ENCODE measurements around the gene C1orf122. TPM values are rescaled to one million over a fixed set of nuclear protein-coding genes. Genes with fewer than 3 reads are reported as not detected.
A peak's percentile ranks its signal among the peaks of the same experiment; 100 is the strongest.

The C1orf122 gene
- total RNA-seq, 1 donor from 2014 or later = 38.9 TPM

DNA sequence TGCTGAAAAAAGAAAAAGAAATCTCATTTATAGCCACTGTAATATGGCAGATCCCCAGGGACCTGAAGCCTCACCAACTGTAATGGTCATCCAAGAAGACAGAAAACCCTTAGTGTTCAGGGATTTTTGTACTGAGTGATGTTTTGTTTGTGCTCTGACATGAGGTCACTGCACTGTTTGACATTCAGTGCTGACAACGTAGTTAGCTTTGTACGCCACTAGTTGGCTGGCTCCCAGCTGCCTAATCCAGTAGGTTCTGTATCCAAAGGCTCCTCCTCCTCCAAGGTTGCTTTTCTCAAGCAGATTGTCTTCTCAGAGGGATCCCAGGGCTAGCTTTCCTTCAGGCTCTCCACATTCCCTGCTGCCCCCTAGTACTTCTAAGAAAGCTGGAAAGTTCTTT, 9.9 kb downstream of the C1orf122 start:
- peak overlapping the region; percentile 13 for H3K27ac Mint-ChIP-seq
- TF ChIP-seq, protein P1, sequence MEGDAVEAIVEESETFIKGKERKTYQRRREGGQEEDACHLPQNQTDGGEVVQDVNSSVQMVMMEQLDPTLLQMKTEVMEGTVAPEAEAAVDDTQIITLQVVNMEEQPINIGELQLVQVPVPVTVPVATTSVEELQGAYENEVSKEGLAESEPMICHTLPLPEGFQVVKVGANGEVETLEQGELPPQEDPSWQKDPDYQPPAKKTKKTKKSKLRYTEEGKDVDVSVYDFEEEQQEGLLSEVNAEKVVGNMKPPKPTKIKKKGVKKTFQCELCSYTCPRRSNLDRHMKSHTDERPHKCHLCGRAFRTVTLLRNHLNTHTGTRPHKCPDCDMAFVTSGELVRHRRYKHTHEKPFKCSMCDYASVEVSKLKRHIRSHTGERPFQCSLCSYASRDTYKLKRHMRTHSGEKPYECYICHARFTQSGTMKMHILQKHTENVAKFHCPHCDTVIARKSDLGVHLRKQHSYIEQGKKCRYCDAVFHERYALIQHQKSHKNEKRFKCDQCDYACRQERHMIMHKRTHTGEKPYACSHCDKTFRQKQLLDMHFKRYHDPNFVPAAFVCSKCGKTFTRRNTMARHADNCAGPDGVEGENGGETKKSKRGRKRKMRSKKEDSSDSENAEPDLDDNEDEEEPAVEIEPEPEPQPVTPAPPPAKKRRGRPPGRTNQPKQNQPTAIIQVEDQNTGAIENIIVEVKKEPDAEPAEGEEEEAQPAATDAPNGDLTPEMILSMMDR (conservative IDR thresholded peaks at IDR 0.05) = no peak
- DNase-seq (ENCODE audit: extremely low spot score, unreplicated experiment) = no peak

DNA sequence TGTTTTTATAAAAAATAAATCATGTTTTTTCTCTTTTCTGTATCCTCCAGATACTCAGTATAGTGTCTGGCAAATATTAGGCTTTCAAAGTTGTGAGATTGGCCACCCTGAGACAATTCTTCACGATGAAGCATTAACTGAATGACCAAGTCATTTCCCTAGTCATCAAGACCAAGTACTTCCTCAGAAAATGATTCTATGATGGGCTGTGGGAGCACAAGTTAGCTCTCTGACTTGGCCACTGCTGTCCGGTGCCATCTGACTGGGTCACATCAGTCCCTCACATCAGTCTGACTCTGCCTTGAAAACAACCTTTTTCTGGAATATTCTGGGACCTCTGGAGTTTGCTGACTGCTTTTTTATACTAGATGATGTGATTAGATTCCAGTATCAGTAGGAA, 13.9 kb downstream of the C1orf122 start:
- Mint-ChIP-seq H3K9me3 (no peaks in the 10 kb centered on the region), H3K4me1 (ENCODE audit: unreplicated experiment) (no peaks in the 10 kb centered on the region), H3K36me3 (peaks cover 11% of the 10 kb centered on the region), H3K27me3 (no peaks in the 10 kb centered on the region), H3K27ac (no peak overlapping the region), H3K4me3 (no peak overlapping the region)
- TF ChIP-seq, protein P1 (conservative IDR thresholded peaks at IDR 0.05) = no peak
- no peak for DNase-seq (ENCODE audit: extremely low spot score, unreplicated experiment)

More for the DNA sequence above, 9.9 kb downstream of the C1orf122 start:
- H3K4me3 Mint-ChIP-seq = no peak overlapping the region
- peaks cover 15% of the 10 kb centered on the region for H3K36me3 Mint-ChIP-seq
- no peaks in the 10 kb centered on the region for H3K4me1 Mint-ChIP-seq (ENCODE audit: unreplicated experiment)
- no peaks in the 10 kb centered on the region for H3K27me3 Mint-ChIP-seq
- no peaks in the 10 kb centered on the region for H3K9me3 Mint-ChIP-seq

DNA sequence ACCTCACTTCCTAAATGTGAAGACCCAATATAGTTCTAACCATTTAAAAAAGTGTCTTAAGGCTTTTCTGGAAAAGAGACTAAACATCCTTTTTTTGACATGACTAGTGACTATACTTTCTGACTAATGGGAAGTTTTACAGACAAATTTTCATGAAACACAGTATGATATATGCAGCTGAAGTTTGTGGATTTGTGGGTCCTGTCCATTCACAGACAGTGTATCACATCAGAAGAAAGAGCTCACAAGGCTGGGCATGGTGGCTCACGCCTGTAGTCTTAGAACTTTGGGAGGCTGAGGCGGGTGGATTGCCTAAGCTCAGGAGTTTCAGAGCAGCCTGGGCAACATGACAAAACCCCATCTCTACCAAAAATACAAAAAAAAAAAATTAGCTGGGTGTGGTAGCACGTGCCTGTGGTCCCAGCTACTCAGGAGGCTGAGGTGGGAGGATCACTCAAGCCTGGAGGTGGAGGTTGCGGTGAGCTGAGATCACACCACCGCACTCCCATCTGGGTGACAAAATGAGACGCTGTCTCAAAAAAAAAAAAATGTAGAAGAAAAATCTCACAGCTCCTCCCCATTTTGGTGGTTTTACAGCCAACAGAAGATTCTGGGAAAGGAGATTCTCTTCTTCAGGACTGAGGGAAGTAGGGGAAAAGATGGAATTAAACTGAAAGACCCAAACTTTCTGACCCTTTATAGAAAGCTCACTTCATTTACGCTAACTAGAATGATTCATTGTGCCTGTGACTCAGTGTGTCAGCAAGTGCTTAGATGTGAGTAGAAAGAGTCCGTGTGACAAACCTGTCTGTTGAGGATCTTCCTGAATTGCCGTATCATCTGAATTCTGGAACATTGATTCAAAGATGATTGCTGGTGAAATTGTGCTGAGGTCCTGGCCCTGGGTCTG, 15.6 kb downstream of the C1orf122 start:
- H3K36me3 Mint-ChIP-seq = peaks cover 18% of the 10 kb centered on the region
- no peak for DNase-seq (ENCODE audit: extremely low spot score, unreplicated experiment)
- no peaks in the 10 kb centered on the region for H3K9me3 Mint-ChIP-seq
- H3K27ac Mint-ChIP-seq = no peak overlapping the region
- no peaks in the 10 kb centered on the region for H3K4me1 Mint-ChIP-seq (ENCODE audit: unreplicated experiment)
- TF ChIP-seq, protein P1 (conservative IDR thresholded peaks at IDR 0.05) = no peak
- H3K27me3 Mint-ChIP-seq = no peaks in the 10 kb centered on the region
- no peak overlapping the region for H3K4me3 Mint-ChIP-seq

DNA sequence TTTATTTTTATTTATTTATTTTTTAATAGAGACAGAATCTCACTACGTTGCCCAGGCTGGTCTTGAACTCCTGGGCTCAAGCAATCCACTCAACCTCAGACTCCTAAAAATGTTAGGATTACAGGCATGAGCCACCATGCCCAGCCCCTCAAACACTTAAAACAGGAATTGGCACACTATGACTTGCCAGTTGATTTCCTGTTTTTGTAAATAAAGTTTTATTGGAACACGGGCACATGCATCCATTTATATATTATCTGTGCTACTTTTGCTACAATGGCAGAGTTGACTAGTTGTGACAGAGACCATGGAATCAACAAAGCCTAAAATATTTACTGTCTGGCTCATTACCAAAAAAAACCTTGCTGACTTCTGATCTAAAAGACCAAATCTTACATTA, 16.4 kb downstream of the C1orf122 start:
- H3K4me1 Mint-ChIP-seq (ENCODE audit: unreplicated experiment) = no peaks in the 10 kb centered on the region
- TF ChIP-seq, protein P1 (conservative IDR thresholded peaks at IDR 0.05) = no peak

DNA sequence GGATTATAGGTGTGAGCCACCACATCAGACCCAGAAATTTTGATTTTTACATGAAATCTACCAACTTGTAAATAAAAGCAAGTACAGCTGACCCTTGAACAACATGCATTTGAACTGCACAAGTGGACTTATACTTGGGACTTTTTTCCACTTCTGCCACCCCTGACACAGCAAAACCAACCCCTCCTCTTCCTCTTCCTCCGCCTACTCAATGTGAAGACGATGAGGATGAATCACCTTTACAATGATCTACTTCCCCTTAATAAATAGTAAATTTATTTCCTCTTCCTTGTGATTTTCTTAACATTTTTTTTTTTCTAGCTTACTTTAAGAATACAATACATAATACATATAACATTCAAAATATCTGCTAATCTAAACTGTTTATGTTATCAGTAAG, 17.9 kb downstream of the C1orf122 start:
- TF ChIP-seq, protein P1 (conservative IDR thresholded peaks at IDR 0.05) = no peak
- Mint-ChIP-seq H3K27ac (no peak overlapping the region), H3K9me3 (no peaks in the 10 kb centered on the region), H3K4me1 (ENCODE audit: unreplicated experiment) (no peaks in the 10 kb centered on the region), H3K36me3 (peaks cover 19% of the 10 kb centered on the region), H3K27me3 (no peaks in the 10 kb centered on the region), H3K4me3 (no peak overlapping the region)
- no peak for DNase-seq (ENCODE audit: extremely low spot score, unreplicated experiment)

More for the DNA sequence above, 16.4 kb downstream of the C1orf122 start:
- no peaks in the 10 kb centered on the region for H3K27me3 Mint-ChIP-seq
- DNase-seq (ENCODE audit: extremely low spot score, unreplicated experiment) = no peak
- no peak overlapping the region for H3K4me3 Mint-ChIP-seq
- H3K36me3 Mint-ChIP-seq = peaks cover 18% of the 10 kb centered on the region
- H3K27ac Mint-ChIP-seq = no peak overlapping the region
- H3K9me3 Mint-ChIP-seq = no peaks in the 10 kb centered on the region

All from type B pancreatic cell (in vitro differentiated cells).